ENCODE data around the gene FAM210B. TPM values are rescaled to one million over a fixed set of nuclear protein-coding genes. Genes with fewer than 3 reads are reported as not detected.
"Not testable (repeated sequence)": the region's sequence is repeated elsewhere in the genome, so short reads cannot be mapped to it uniquely, and the experiment has no call there.

Gene FAM210B
- total RNA-seq, 1 donor = 46.2 TPM

DNA sequence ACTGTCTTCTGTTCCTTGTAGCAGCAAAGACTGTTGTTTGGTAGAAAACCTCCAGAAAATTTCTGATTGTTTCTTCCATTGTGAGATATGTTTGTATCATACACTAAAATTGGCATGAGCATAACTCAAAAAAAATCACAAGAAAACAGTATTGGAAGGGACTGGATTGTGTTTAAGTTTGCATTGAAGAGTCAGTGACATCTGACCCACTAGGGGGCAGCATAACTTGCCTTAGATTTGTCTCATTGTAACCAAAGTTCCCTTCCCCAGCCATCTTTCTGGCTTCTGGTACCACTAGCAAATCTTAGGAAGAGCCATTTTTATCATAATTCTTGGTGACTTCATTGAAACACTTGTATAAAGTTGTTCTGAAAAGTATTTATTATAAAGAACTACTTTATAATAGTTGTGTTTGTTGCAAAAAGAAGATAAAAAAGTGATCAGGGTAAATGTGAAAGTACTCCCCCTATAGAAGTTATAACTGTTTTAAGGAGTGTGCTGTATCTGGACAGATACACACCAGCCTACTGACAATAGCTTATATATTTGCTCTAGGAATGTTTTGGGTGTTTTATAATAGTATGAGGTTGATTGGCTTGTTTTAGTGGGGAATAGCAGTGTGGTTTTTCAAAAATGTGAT lies 41.3 kb downstream of the FAM210B start:
- no peak overlapping the region for H3K4me3 ChIP-seq (ENCODE audit: low read depth, low read length)
- DNase-seq (ENCODE audit: low read depth) = peak; percentile 83
- TF ChIP-seq, protein P1, sequence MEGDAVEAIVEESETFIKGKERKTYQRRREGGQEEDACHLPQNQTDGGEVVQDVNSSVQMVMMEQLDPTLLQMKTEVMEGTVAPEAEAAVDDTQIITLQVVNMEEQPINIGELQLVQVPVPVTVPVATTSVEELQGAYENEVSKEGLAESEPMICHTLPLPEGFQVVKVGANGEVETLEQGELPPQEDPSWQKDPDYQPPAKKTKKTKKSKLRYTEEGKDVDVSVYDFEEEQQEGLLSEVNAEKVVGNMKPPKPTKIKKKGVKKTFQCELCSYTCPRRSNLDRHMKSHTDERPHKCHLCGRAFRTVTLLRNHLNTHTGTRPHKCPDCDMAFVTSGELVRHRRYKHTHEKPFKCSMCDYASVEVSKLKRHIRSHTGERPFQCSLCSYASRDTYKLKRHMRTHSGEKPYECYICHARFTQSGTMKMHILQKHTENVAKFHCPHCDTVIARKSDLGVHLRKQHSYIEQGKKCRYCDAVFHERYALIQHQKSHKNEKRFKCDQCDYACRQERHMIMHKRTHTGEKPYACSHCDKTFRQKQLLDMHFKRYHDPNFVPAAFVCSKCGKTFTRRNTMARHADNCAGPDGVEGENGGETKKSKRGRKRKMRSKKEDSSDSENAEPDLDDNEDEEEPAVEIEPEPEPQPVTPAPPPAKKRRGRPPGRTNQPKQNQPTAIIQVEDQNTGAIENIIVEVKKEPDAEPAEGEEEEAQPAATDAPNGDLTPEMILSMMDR (IDR thresholded peaks at IDR 0.05; ENCODE audit: insufficient read depth, low read depth, low read length) = peak; percentile 81

DNA sequence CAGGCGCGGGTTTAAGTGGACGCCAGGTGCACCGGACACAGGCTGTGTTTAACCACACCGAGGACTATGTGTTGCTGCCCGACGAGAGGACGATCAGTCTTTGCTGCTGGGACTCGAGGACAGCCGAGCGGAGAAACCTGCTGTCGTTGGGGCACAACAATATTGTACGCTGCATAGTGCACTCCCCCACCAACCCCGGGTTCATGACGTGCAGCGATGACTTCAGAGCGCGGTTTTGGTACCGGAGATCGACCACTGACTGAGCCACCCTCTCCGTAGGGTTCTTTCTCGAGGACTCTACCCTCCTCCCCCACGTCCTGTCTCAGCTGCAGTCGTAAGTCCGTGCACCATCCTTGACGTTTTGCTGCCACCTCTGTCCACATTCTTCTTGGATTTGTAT lies 44.7 kb downstream of the FAM210B start:
- no peak overlapping the region for H3K4me3 ChIP-seq (ENCODE audit: low read depth, low read length)
- TF ChIP-seq, protein P1 (IDR thresholded peaks at IDR 0.05; ENCODE audit: insufficient read depth, low read depth, low read length) = no peak
- DNase-seq (ENCODE audit: low read depth) = no peak

DNA sequence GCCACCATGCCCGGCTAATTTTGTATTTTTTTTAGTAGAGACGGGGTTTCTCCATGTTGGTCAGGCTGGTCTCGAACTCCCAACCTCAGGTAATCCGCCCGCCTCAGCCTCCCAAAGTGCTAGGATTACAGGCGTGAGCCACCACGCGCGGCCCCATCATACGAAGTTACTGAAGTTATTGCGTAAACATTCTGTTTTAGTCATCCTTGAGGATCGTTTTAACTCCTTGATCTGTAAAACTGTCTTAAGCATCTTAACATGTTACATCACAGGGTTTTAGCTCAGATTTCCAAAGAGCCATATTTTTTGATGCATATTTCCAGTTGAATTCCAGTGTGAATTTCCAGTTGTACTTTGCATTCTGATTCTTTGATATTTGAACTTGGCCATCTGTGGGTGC lies 46.6 kb downstream of the FAM210B start:
- DNase-seq (ENCODE audit: low read depth) = peak; percentile 70
- H3K4me3 ChIP-seq (ENCODE audit: low read depth, low read length) = not testable (repeated sequence)

DNA sequence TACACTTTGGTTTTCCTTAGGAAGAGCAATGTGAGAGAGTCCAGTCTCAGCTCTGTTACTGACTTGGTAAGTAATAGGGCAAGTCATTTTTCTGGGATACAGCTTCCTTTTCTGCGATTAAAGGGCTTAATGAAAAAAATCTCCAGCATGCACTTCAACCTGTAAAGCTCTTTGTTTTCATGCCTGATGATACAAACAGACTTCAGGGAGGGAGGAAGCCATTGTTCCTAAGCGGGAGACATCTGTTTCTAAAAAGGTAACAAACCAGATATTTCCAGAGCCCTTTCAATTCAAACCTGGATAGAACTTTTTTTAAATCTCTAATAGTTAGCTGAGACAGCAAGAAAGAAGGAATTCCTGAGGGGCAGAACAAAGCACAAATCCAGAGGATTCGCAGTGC lies 48.1 kb downstream of the FAM210B start:
- TF ChIP-seq, protein P1 (IDR thresholded peaks at IDR 0.05; ENCODE audit: insufficient read depth, low read depth, low read length) = no peak
- no peak for DNase-seq (ENCODE audit: low read depth)

DNA sequence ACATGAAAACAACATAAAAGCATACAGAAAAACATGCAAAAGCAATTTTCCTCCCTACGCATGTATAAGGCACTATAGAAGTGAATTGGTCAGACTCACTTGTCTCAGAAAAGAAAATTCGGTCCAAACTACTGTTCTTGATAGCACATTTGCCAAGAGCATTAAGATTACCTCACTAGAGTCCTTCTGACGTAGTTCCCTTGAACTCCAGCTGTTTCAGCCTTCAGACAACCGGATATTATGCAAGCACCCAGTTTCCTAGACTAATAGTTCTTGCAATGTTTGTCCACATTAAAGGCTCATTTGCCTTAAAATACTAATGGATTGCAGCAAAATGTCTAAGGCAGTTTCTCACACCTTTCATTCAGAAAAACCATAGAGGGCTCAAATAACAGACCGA lies 50.7 kb downstream of the FAM210B start:
- DNase-seq (ENCODE audit: low read depth) = peak; percentile 94
- TF ChIP-seq, protein P1 (IDR thresholded peaks at IDR 0.05; ENCODE audit: insufficient read depth, low read depth, low read length) = no peak
- no peak overlapping the region for H3K4me3 ChIP-seq (ENCODE audit: low read depth, low read length)

More for the DNA sequence above, 48.1 kb downstream of the FAM210B start:
- no peak overlapping the region for H3K4me3 ChIP-seq (ENCODE audit: low read depth, low read length)

DNA sequence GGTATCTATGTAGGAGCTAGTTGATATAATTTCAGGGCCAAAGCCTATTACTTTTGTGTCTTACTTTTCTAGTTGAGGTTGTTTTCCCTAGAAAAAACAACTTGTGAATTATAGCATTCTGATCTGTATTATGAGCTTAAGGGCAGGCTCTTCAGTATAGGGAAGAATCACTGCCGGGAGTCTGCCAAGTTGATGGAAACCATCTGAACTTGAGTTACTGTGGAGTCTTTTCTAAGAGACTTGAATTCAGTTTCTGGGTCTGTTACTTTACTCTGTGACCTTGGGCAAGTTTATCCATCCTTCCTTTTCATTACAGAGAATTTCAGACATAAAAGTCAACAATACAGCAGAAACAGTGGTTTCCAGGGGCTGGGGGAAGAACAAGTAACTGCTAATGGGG lies 51.2 kb downstream of the FAM210B start:
- no peak overlapping the region for H3K4me3 ChIP-seq (ENCODE audit: low read depth, low read length)
- DNase-seq (ENCODE audit: low read depth) = no peak
- TF ChIP-seq, protein P1 (IDR thresholded peaks at IDR 0.05; ENCODE audit: insufficient read depth, low read depth, low read length) = no peak

DNA sequence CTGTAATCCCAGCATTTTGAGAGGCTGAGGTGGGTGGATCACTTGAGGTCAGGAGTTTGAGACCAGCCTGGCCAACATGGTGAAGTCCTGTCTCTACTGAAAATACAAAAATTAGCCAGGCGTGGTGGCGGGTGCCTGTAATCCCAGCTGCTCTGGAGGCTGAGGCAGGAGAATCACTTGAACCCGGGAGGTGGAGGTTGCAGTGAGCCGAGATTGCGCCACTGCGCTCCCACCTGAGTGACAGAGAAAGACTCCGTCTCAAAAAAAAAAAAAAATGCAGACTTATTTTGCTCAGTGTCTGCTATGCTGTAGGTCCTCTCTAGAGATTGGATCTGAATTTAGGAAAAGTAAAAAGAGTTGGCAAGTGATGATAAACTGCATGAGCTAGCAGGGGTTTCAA lies 52.5 kb downstream of the FAM210B start:
- DNase-seq (ENCODE audit: low read depth); H3K4me3 ChIP-seq (ENCODE audit: low read depth, low read length): not testable (repeated sequence)

DNA sequence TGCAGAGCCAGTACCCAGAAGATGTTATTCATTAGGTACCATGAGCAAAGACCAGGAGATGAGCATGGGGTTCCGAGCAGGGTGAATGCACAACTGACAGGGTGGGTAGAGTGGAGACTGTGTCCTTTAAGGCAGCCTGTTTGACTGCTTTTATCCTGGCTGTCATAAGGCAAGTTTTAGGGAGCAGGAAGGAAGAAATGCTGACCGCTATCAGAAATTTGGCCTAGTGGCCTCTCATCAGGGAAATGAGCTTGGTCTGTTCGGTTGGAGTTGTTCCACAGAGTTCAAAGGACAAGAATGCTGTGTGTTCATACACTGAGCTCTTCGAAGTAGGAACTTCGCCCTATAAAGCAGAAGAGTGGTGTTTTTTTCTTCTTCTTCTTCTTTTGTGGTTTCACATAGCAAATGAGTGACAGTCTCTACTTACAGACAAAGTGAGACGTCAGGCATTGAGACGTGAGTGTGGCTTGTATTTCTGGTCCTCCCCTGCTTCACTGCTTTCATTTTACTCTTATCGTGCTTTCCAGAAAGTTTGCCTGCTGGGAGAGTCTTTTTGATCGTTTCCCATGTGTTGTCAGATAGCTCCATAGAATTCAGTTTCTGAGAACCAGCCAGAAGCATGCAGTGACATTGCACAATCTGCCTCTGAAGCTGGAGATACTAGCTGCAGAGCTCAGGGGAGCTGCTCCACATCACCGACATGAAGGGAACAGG lies 53.1 kb downstream of the FAM210B start, which contains the start of gene CASS4:
Gene CASS4 (plus strand): TSS at position 502 of the 714 bp plus-strand sequence. CDS start 199 bp downstream, at position 701.
- DNase-seq (ENCODE audit: low read depth) = peak; percentile 91
- TF ChIP-seq, protein P1 (IDR thresholded peaks at IDR 0.05; ENCODE audit: insufficient read depth, low read depth, low read length) = no peak
- H3K4me3 ChIP-seq (ENCODE audit: low read depth, low read length) = peak within 1 kb of the TSS; percentile 22

All from fibroblast of villous mesenchyme (primary cell).